ENCODE results near the gene PHF12.

Gene PHF12

DNA sequence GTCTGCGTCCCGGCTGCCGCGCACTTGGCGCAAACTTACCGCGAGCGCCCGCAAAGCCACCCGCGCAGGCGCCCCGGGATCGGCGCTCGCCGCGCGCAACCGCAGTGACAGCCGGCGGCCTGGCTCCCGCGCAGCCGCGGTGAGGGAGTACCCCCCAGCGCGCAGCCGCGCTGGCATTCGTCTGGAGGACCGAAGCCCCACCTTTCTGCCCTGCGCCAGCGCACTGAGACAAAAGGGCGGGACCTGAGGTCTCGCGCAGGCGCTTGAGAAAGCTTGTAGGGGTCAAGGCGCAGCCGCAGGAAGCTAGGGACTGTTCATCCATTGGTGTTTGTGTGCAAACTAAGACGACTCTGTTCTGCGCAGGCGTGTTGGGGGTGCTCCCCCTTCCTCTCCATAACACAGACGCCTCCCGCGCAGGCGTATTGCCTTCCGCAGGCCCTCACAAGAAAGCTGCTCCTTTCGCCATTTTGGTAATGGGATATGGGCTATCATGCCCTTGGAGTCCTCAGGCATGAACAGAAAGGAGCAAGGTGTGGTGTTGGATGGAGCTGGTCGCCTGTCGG lies at the start of gene PHF12:
Gene PHF12 (minus strand): TSS at position 91 of the 563 bp plus-strand sequence. CDS start 558 bp downstream, outside the sequence.
- Histone ChIP-seq H2AFZ (ENCODE audit: low read length) (no peak within 1 kb of the TSS), H3K4me1 (ENCODE audit: insufficient read depth, low read length, severe bottlenecking) (peaks cover 33% of the 10 kb centered on the region), H3K27me3 (ENCODE audit: insufficient read depth, low read length) (no peaks in the 10 kb centered on the region), H3K9ac (ENCODE audit: low read length) (peak within 1 kb of the TSS; percentile 92), H3K4me3 (ENCODE audit: low read depth, low read length, poor library complexity, severe bottlenecking) (peak within 1 kb of the TSS; percentile 94), H3F3A (ENCODE audit: insufficient read depth, low read length) (no peaks in the 10 kb centered on the region), H4K20me1 (ENCODE audit: insufficient read depth, low read length) (no peaks in the 10 kb centered on the region), H3K27ac (ENCODE audit: low read depth, low read length, poor library complexity, severe bottlenecking) (peak within 1 kb of the TSS; percentile 91), H3K9me2 (ENCODE audit: low read depth, low read length) (no peaks in the 10 kb centered on the region), H3K9me3 (ENCODE audit: low read length) (no peaks in the 10 kb centered on the region), H3K4me2 (ENCODE audit: low read length) (peak within 1 kb of the TSS; percentile 94), H3K36me3 (ENCODE audit: insufficient read depth, low read length) (peaks cover 16% of the 10 kb centered on the region; the same call in 1 of the 2 replicates), H3K79me2 (ENCODE audit: insufficient read depth, low read length) (peaks cover 42% of the 10 kb centered on the region)
- TF ChIP-seq EZH2 (IDR thresholded peaks at IDR 0.05; ENCODE audit: borderline replicate concordance, low read length), result no peak
- TF ChIP-seq, protein P1, sequence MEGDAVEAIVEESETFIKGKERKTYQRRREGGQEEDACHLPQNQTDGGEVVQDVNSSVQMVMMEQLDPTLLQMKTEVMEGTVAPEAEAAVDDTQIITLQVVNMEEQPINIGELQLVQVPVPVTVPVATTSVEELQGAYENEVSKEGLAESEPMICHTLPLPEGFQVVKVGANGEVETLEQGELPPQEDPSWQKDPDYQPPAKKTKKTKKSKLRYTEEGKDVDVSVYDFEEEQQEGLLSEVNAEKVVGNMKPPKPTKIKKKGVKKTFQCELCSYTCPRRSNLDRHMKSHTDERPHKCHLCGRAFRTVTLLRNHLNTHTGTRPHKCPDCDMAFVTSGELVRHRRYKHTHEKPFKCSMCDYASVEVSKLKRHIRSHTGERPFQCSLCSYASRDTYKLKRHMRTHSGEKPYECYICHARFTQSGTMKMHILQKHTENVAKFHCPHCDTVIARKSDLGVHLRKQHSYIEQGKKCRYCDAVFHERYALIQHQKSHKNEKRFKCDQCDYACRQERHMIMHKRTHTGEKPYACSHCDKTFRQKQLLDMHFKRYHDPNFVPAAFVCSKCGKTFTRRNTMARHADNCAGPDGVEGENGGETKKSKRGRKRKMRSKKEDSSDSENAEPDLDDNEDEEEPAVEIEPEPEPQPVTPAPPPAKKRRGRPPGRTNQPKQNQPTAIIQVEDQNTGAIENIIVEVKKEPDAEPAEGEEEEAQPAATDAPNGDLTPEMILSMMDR (IDR thresholded peaks at IDR 0.05; ENCODE audit: low read length), result no peak

DNA sequence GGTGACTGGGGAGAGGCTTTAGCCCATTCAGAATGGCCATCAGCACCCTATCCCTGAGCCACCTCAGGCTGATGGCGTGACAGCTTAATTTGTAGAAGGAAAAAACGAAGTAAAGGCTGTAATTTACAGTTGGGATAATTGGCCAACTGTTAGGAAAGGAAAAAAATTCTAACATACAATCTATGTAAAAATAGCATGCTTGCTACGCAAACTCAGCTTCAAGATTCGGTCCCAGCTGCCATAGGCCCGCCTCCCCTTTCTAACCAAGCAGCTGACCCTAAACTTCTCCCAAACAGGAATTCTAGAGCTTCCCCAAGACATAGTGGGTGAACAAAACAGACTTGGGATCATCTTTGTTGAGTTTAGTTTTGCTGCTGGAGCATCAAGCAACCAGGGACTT lies 49.7 kb upstream of the PHF12 start:
- Histone ChIP-seq H3K4me2 (ENCODE audit: low read length) (no peak overlapping the region), H3K27me3 (ENCODE audit: insufficient read depth, low read length) (no peaks in the 10 kb centered on the region; the same call in 1 of the 2 replicates), H3K27ac (ENCODE audit: low read depth, low read length, poor library complexity, severe bottlenecking) (no peak overlapping the region), H2AFZ (ENCODE audit: low read length) (no peak overlapping the region), H3K9me2 (ENCODE audit: low read depth, low read length) (no peaks in the 10 kb centered on the region), H4K20me1 (ENCODE audit: insufficient read depth, low read length) (no peaks in the 10 kb centered on the region), H3K79me2 (ENCODE audit: insufficient read depth, low read length) (no peaks in the 10 kb centered on the region), H3K9ac (ENCODE audit: low read length) (no peak overlapping the region), H3F3A (ENCODE audit: insufficient read depth, low read length) (no peaks in the 10 kb centered on the region), H3K36me3 (ENCODE audit: insufficient read depth, low read length) (no peaks in the 10 kb centered on the region), H3K4me1 (ENCODE audit: insufficient read depth, low read length, severe bottlenecking) (no peaks in the 10 kb centered on the region), H3K4me3 (ENCODE audit: low read depth, low read length, poor library complexity, severe bottlenecking) (no peak overlapping the region), H3K9me3 (ENCODE audit: low read length) (no peaks in the 10 kb centered on the region)
- TF ChIP-seq EZH2 (IDR thresholded peaks at IDR 0.05; ENCODE audit: borderline replicate concordance, low read length), result no peak
- TF ChIP-seq, protein P1 (IDR thresholded peaks at IDR 0.05; ENCODE audit: low read length), result no peak

DNA sequence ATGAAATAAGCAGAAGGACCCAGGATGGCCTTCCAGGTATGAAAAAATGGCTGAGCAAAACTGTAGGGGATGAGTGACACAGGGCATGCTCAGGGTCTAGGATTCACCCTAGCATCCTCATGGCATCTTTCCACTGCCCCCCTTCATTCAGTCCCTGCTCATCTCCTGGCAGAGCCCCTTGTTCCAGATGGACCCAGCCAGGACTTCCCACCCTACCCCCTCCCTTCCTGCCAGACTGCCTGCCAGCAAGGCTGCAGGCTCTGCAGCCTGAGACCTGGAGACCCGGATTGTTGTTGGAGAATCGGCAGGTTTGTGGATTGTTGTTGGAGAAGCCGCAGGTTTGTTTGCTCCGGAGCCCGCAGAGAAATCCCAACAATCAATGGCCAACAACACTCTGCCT lies 47.9 kb upstream of the PHF12 start:
- no peak overlapping the region for H3K4me3 ChIP-seq (ENCODE audit: low read depth, low read length, poor library complexity, severe bottlenecking)
- TF ChIP-seq EZH2 (IDR thresholded peaks at IDR 0.05; ENCODE audit: borderline replicate concordance, low read length), result no peak
- TF ChIP-seq, protein P1 (IDR thresholded peaks at IDR 0.05; ENCODE audit: low read length), result no peak
- no peaks in the 10 kb centered on the region for H3K9me2 ChIP-seq (ENCODE audit: low read depth, low read length)
- no peaks in the 10 kb centered on the region for H4K20me1 ChIP-seq (ENCODE audit: insufficient read depth, low read length)
- H3K36me3 ChIP-seq (ENCODE audit: insufficient read depth, low read length), result no peaks in the 10 kb centered on the region
- no peaks in the 10 kb centered on the region for H3K4me1 ChIP-seq (ENCODE audit: insufficient read depth, low read length, severe bottlenecking)
- no peaks in the 10 kb centered on the region for H3K9me3 ChIP-seq (ENCODE audit: low read length)
- H3K27me3 ChIP-seq (ENCODE audit: insufficient read depth, low read length), result no peaks in the 10 kb centered on the region; the same call in 1 of the 2 replicates
- H3K27ac ChIP-seq (ENCODE audit: low read depth, low read length, poor library complexity, severe bottlenecking), result no peak overlapping the region
- H3F3A ChIP-seq (ENCODE audit: insufficient read depth, low read length), result no peaks in the 10 kb centered on the region
- H3K9ac ChIP-seq (ENCODE audit: low read length), result no peak overlapping the region
- no peaks in the 10 kb centered on the region for H3K79me2 ChIP-seq (ENCODE audit: insufficient read depth, low read length)
- H3K4me2 ChIP-seq (ENCODE audit: low read length), result no peak overlapping the region
- H2AFZ ChIP-seq (ENCODE audit: low read length), result no peak overlapping the region
